Mesothelial cell of epicardium (in vitro differentiated cells): Measurements from ENCODE around the gene ATP4A. TPM values are rescaled to one million over a fixed set of nuclear protein-coding genes. Genes with fewer than 3 reads are reported as not detected.

Experiments
- DNase-seq, 2 experiments: peaks; one replicate each; pipeline ENCODE4 v3.0.0; 2021; ENCODE audit warnings: low spot score in 2 of 2; ENCODE audit not compliant: unreplicated experiment in 2 of 2
- H3K27ac Mint-ChIP-seq: 2 replicates; pipeline ENCODE4 v1.8.0; 2021; ENCODE audit warnings: mixed read lengths
- H3K27me3 Mint-ChIP-seq: 2 replicates; pipeline ENCODE4 v1.8.0; 2021; ENCODE audit warnings: low read depth, mixed read lengths
- H3K36me3 Mint-ChIP-seq: 2 replicates; pipeline ENCODE4 v1.8.0; 2021; ENCODE audit warnings: mixed read lengths
- H3K4me1 Mint-ChIP-seq: 2 replicates; pipeline ENCODE4 v1.8.0; 2021; ENCODE audit warnings: mixed read lengths
- H3K4me3 Mint-ChIP-seq: 2 replicates; pipeline ENCODE4 v1.8.0; 2021; ENCODE audit warnings: mild to moderate bottlenecking, moderate library complexity, mixed read lengths
- H3K9me3 Mint-ChIP-seq: 2 replicates; pipeline ENCODE4 v1.8.0; 2021; ENCODE audit warnings: mixed read lengths
- CTCF ChIP-seq: fragments of 200-600 bp; sonication (generic); IDR thresholded peaks from one replicate; pipeline ENCODE4 v1.5.0; 2021; ENCODE audit warnings: antibody characterized with exemption; ENCODE audit not compliant: unreplicated experiment
- total RNA-seq: library from RNA; stranded (reverse); gene quantifications from 3 replicates; pipeline ENCODE4 v1.2.1, GENCODE V29; 2021

Gene ATP4A
- total RNA-seq, 1 donor from 2014 or later: 0.11 TPM

DNA sequence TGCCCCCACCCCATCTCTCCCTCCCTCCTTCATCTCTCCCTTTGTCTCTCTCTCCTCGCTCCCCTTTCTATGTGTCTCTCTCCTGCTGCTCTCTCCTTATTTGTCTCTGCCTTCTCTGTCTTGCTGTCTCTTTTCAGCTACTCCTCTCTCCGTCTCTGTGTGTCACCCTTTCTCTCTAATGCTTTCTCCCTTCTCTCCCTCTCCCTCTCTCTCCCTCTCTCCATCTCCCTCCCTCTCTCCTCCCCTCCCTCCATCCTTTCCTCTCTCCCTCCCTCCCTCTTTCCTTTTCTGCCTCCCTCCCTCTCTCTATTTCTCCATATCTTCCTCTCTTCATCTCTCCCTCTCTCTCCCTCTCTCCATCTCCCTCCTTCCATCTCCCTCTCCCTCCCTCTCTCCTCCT lies 682 bp downstream of the ATP4A start:
- H3K9me3 Mint-ChIP-seq: no peaks in the 10 kb centered on the region
- no peak for TF ChIP-seq CTCF
- peaks cover 2% of the 10 kb centered on the region for H3K4me1 Mint-ChIP-seq
- DNase-seq: no peak
- peaks cover 80% of the 10 kb centered on the region for H3K27me3 Mint-ChIP-seq
- H3K27ac Mint-ChIP-seq: no peak overlapping the region
- H3K4me3 Mint-ChIP-seq: no peak overlapping the region
- H3K36me3 Mint-ChIP-seq: no peaks in the 10 kb centered on the region

GRCh38 chr19:35562336-35562735 lies 1.1 kb downstream of the ATP4A start:
- no peak for DNase-seq
- Mint-ChIP-seq H3K4me1 (peaks cover 2% of the 10 kb centered on the region), H3K4me3 (no peak overlapping the region), H3K27ac (no peak overlapping the region), H3K9me3 (no peaks in the 10 kb centered on the region), H3K27me3 (peaks cover 82% of the 10 kb centered on the region), H3K36me3 (no peaks in the 10 kb centered on the region)
- TF ChIP-seq CTCF: no peak

DNA sequence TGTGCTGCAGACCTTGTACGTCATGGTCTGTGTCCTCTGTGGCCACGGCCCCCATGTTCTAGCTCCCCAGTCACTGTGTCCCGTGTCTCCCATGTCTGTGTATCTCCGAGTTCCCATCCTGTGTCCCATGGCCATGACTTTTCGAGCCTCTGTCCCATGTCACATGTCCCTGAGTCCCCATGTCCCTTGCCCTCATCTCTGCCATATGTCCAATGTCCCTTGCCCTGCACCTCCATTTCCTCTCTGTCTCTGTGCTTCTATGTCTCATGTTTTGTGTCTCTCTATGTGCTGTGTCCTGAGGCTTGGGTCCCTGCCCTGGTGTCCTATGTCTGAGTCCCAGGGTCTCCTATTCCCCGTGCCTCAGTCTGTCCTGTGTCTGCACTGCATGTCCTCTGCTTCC lies 2.0 kb downstream of the ATP4A start:
- H3K36me3 Mint-ChIP-seq: no peaks in the 10 kb centered on the region
- no peak overlapping the region for H3K4me3 Mint-ChIP-seq
- TF ChIP-seq CTCF: no peak
- peaks cover 82% of the 10 kb centered on the region for H3K27me3 Mint-ChIP-seq
- peaks cover 4% of the 10 kb centered on the region for H3K4me1 Mint-ChIP-seq
- H3K27ac Mint-ChIP-seq: no peak overlapping the region
- DNase-seq: no peak
- H3K9me3 Mint-ChIP-seq: no peaks in the 10 kb centered on the region

- no peak for DNase-seq
- no peak overlapping the region for H3K27ac Mint-ChIP-seq
- no peak overlapping the region for H3K4me3 Mint-ChIP-seq
- H3K9me3 Mint-ChIP-seq: no peaks in the 10 kb centered on the region
- no peak for TF ChIP-seq CTCF
- peaks cover 4% of the 10 kb centered on the region for H3K4me1 Mint-ChIP-seq
- H3K36me3 Mint-ChIP-seq: no peaks in the 10 kb centered on the region
- H3K27me3 Mint-ChIP-seq: peaks cover 89% of the 10 kb centered on the region
Measured at GRCh38 chr19:35560677-35561076, 2.8 kb downstream of the ATP4A start.

- no peak for TF ChIP-seq CTCF
- no peaks in the 10 kb centered on the region for H3K36me3 Mint-ChIP-seq
- no peaks in the 10 kb centered on the region for H3K9me3 Mint-ChIP-seq
- H3K27me3 Mint-ChIP-seq: peaks cover 89% of the 10 kb centered on the region
- no peak overlapping the region for H3K4me3 Mint-ChIP-seq
- no peak for DNase-seq
- no peak overlapping the region for H3K27ac Mint-ChIP-seq
- H3K4me1 Mint-ChIP-seq: peaks cover 4% of the 10 kb centered on the region
Measured at GRCh38 chr19:35560271-35560670, 3.2 kb downstream of the ATP4A start.

DNA sequence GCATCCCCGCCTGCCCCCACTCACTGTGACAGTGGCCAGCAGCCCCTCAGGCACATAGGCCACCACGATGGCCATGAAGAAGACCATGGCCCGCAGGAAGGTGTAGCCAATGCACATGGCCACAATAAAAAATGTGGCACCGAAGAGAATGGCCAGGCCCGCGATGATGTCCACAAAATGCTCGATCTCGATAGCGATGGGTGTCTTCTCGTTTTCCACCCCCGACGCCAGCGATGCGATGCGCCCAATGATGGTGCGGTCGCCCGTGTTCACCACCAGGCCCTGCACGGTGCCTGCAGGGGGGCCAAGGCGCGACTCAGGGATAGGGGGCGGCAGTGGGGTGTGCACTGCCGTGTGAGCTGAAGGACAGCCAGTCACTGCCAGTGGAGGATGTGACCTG lies 3.7 kb downstream of the ATP4A start:
- no peak for TF ChIP-seq CTCF
- Mint-ChIP-seq H3K36me3 (no peaks in the 10 kb centered on the region), H3K4me1 (peaks cover 4% of the 10 kb centered on the region), H3K4me3 (no peak overlapping the region), H3K9me3 (no peaks in the 10 kb centered on the region), H3K27ac (no peak overlapping the region), H3K27me3 (peaks cover 88% of the 10 kb centered on the region)
- no peak for DNase-seq
